ENCODE data around the gene CCND2.
A peak's percentile ranks its signal among the peaks of the same experiment; 100 is the strongest.

The CCND2 gene

GRCh38 chr12:4303750-4304149 lies 30.2 kb downstream of the CCND2 start:
- H3K36me3 Mint-ChIP-seq (ENCODE audit: low read depth) = peaks cover 97% of the 10 kb centered on the region

GRCh38 chr12:4307593-4308333 lies 34.2 kb downstream of the CCND2 start:
- H3K9me3 Mint-ChIP-seq = no peaks in the 10 kb centered on the region
- no peak for DNase-seq
- peak overlapping the region; percentile 41 for H3K27ac Mint-ChIP-seq
- H3K4me3 Mint-ChIP-seq = no peak overlapping the region
- peaks cover 3% of the 10 kb centered on the region for H3K4me1 Mint-ChIP-seq (ENCODE audit: low read depth)
- H3K36me3 Mint-ChIP-seq (ENCODE audit: low read depth) = peaks cover 91% of the 10 kb centered on the region
- H3K27me3 Mint-ChIP-seq = no peaks in the 10 kb centered on the region

More at GRCh38 chr12:4303750-4304149, 30.2 kb downstream of the CCND2 start:
- H3K4me1 Mint-ChIP-seq (ENCODE audit: low read depth) = peaks cover 14% of the 10 kb centered on the region
- DNase-seq = peak; percentile 29
- H3K9me3 Mint-ChIP-seq = no peaks in the 10 kb centered on the region
- peak overlapping the region; percentile 72 for H3K27ac Mint-ChIP-seq
- H3K27me3 Mint-ChIP-seq = no peaks in the 10 kb centered on the region
- H3K4me3 Mint-ChIP-seq = no peak overlapping the region

GRCh38 chr12:4308334-4308950 lies 34.9 kb downstream of the CCND2 start:
- H3K4me1 Mint-ChIP-seq (ENCODE audit: low read depth) = no peaks in the 10 kb centered on the region
- H3K4me3 Mint-ChIP-seq = no peak overlapping the region
- no peak for DNase-seq
- no peaks in the 10 kb centered on the region for H3K9me3 Mint-ChIP-seq
- H3K27me3 Mint-ChIP-seq = no peaks in the 10 kb centered on the region
- H3K36me3 Mint-ChIP-seq (ENCODE audit: low read depth) = peaks cover 86% of the 10 kb centered on the region
- peak overlapping the region; percentile 66 for H3K27ac Mint-ChIP-seq

GRCh38 chr12:4311776-4312175 lies 38.2 kb downstream of the CCND2 start:
- H3K36me3 Mint-ChIP-seq (ENCODE audit: low read depth) = peaks cover 59% of the 10 kb centered on the region
- H3K4me1 Mint-ChIP-seq (ENCODE audit: low read depth) = no peaks in the 10 kb centered on the region
- H3K9me3 Mint-ChIP-seq = no peaks in the 10 kb centered on the region
- H3K4me3 Mint-ChIP-seq = no peak overlapping the region
- H3K27me3 Mint-ChIP-seq = no peaks in the 10 kb centered on the region
- DNase-seq = no peak
- no peak overlapping the region for H3K27ac Mint-ChIP-seq

- Mint-ChIP-seq H3K9me3 (no peaks in the 10 kb centered on the region), H3K27me3 (no peaks in the 10 kb centered on the region), H3K4me1 (ENCODE audit: low read depth) (no peaks in the 10 kb centered on the region), H3K36me3 (ENCODE audit: low read depth) (peaks cover 54% of the 10 kb centered on the region), H3K4me3 (no peak overlapping the region), H3K27ac (no peak overlapping the region)
- no peak for DNase-seq
These were observed 38.7 kb downstream of the CCND2 start for GRCh38 chr12:4312251-4312650.

- Mint-ChIP-seq H3K4me3 (peak overlapping the region; percentile 95), H3K27ac (peak overlapping the region; percentile 94), H3K27me3 (no peaks in the 10 kb centered on the region), H3K4me1 (ENCODE audit: low read depth) (peaks cover 38% of the 10 kb centered on the region), H3K36me3 (ENCODE audit: low read depth) (peaks cover 21% of the 10 kb centered on the region), H3K9me3 (no peaks in the 10 kb centered on the region)
- DNase-seq = no peak
These were observed 46.9 kb downstream of the CCND2 start for GRCh38 chr12:4320497-4320852.

GRCh38 chr12:4320853-4321701 lies 47.5 kb downstream of the CCND2 start, which contains the start of gene TIGAR:
TIGAR (plus strand) TSS chr12:4321213; CDS start chr12:4321272, 59 bp downstream.
- Mint-ChIP-seq H3K9me3 (no peaks in the 10 kb centered on the region), H3K36me3 (ENCODE audit: low read depth) (peaks cover 25% of the 10 kb centered on the region), H3K4me1 (ENCODE audit: low read depth) (peaks cover 41% of the 10 kb centered on the region), H3K4me3 (peak within 1 kb of the TSS; percentile 95), H3K27me3 (no peaks in the 10 kb centered on the region), H3K27ac (peak within 1 kb of the TSS; percentile 94)
- DNase-seq = peak; percentile 92

- Mint-ChIP-seq H3K27ac (peak overlapping the region; percentile 0), H3K4me3 (peak overlapping the region; percentile 95), H3K27me3 (no peaks in the 10 kb centered on the region), H3K4me1 (ENCODE audit: low read depth) (peaks cover 47% of the 10 kb centered on the region), H3K9me3 (no peaks in the 10 kb centered on the region), H3K36me3 (ENCODE audit: low read depth) (peaks cover 30% of the 10 kb centered on the region)
- DNase-seq = no peak
These were observed 49.2 kb downstream of the CCND2 start for GRCh38 chr12:4322726-4323125.

Data from activated T-cell treated with anti-CD3 and anti-CD28 coated beads, Interleukin-2, amount 50 U/mL, for 24 hours (primary cell).